DOHH2 (cell line): Measurements from ENCODE around the gene ANO10.

Experiments used
- H3F3A ChIP-seq: fragments of 200-600 bp; sonication (generic), shearing (Covaris generic); 2 replicates; pipeline ENCODE4 v1.6.0; 2016; ENCODE audit warnings: antibody characterized with exemption, mild to moderate bottlenecking; ENCODE audit not compliant: control insufficient read depth, insufficient read depth
- H3K27ac ChIP-seq: fragments of 200-600 bp; sonication (generic); 2 replicates; pipeline ENCODE4 v1.5.1; 2014; ENCODE audit warnings: low read depth, mild to moderate bottlenecking, low read length, moderate library complexity
- H3K27me3 ChIP-seq: fragments of 200-600 bp; sonication (generic); 2 replicates; pipeline ENCODE4 v1.6.1; 2014; ENCODE audit warnings: mild to moderate bottlenecking, low read length, mixed read lengths; ENCODE audit not compliant: control insufficient read depth
- H3K36me3 ChIP-seq: fragments of 200-600 bp; sonication (generic); 2 replicates; pipeline ENCODE4 v1.6.1; 2014; ENCODE audit warnings: mild to moderate bottlenecking, low read length, moderate library complexity, mixed read lengths; ENCODE audit not compliant: control insufficient read depth
- H3K4me1 ChIP-seq: fragments of 200-600 bp; sonication (generic); 2 replicates; pipeline ENCODE4 v1.6.1; 2014; ENCODE audit warnings: mild to moderate bottlenecking, low read length, mixed read lengths; ENCODE audit not compliant: control insufficient read depth
- H3K4me2 ChIP-seq: fragments of 200-600 bp; sonication (generic); 2 replicates; pipeline ENCODE4 v1.6.0; 2014; ENCODE audit warnings: mild to moderate bottlenecking, low read length, moderate library complexity
- H3K4me3 ChIP-seq: fragments of 200-600 bp; sonication (generic); 2 replicates; pipeline ENCODE4 v1.5.1; 2014; ENCODE audit warnings: mild to moderate bottlenecking, low read length, mixed read lengths
- H3K79me2 ChIP-seq: fragments of 200-600 bp; sonication (generic); 2 replicates; pipeline ENCODE4 v1.6.1; 2014; ENCODE audit warnings: mild to moderate bottlenecking, low read length, mixed read lengths; ENCODE audit not compliant: control insufficient read depth
- H3K9me2 ChIP-seq: fragments of 200-600 bp; sonication (generic); replicated peaks from 2 replicates; pipeline ENCODE4 v1.6.1; 2014; ENCODE audit warnings: mild to moderate bottlenecking, low read length, mixed read lengths; ENCODE audit not compliant: control insufficient read depth
- H3K9me3 ChIP-seq: fragments of 200-600 bp; sonication (generic); 2 replicates; pipeline ENCODE4 v1.6.1; 2014; ENCODE audit warnings: antibody characterized with exemption, low read length, mixed read lengths; ENCODE audit not compliant: control insufficient read depth, insufficient read depth
- H4K20me1 ChIP-seq: fragments of 200-600 bp; sonication (generic); 2 replicates; pipeline ENCODE4 v1.6.0; 2014; ENCODE audit warnings: low read depth, mild to moderate bottlenecking, antibody characterized with exemption, low read length, moderate library complexity; ENCODE audit not compliant: control insufficient read depth, insufficient read depth
- EZH2phosphoT487 ChIP-seq: fragments of 200-600 bp; sonication (generic); IDR thresholded peaks from 2 replicates; pipeline ENCODE4 v1.6.1; 2017; ENCODE audit warnings: borderline replicate concordance, mild to moderate bottlenecking, antibody characterized with exemption, low read length, moderate library complexity, mixed read lengths
- TF ChIP-seq, protein P1 (sequence below): fragments of 200-600 bp; sonication (generic); IDR thresholded peaks from one replicate; pipeline ENCODE4 v1.5.1; 2014; ENCODE audit warnings: antibody characterized with exemption, mild to moderate bottlenecking, low read depth, low read length; ENCODE audit not compliant: poor library complexity, severe bottlenecking

ANO10 gene

DNA sequence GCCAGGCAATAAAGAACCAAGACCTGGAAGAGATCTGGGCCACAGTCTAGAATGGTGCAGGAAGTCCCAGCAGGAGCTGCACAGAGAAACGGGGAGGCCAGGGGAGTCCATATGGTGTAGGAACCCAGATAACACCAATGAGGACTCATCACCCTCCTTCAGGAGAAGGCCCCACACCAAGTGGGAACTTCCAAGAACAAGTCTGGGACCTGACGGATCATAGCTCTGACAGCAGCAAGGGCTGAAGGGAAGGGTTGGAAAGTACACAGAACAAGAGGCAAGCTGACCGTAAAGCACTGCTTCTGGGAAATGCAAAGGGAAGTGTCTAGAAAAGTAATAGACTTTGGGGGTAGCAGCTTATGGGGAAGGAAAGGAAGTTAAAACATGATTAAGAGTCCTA, 34.5 kb downstream of the ANO10 start:
- H4K20me1 ChIP-seq: no peaks in the 10 kb centered on the region
- no peaks in the 10 kb centered on the region for H3K79me2 ChIP-seq
- TF ChIP-seq, protein P1, sequence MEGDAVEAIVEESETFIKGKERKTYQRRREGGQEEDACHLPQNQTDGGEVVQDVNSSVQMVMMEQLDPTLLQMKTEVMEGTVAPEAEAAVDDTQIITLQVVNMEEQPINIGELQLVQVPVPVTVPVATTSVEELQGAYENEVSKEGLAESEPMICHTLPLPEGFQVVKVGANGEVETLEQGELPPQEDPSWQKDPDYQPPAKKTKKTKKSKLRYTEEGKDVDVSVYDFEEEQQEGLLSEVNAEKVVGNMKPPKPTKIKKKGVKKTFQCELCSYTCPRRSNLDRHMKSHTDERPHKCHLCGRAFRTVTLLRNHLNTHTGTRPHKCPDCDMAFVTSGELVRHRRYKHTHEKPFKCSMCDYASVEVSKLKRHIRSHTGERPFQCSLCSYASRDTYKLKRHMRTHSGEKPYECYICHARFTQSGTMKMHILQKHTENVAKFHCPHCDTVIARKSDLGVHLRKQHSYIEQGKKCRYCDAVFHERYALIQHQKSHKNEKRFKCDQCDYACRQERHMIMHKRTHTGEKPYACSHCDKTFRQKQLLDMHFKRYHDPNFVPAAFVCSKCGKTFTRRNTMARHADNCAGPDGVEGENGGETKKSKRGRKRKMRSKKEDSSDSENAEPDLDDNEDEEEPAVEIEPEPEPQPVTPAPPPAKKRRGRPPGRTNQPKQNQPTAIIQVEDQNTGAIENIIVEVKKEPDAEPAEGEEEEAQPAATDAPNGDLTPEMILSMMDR: no peak
- TF ChIP-seq EZH2phosphoT487: no peak
- no peak overlapping the region for H3K27ac ChIP-seq
- no peaks in the 10 kb centered on the region for H3K27me3 ChIP-seq
- H3K4me2 ChIP-seq: no peak overlapping the region
- no peaks in the 10 kb centered on the region for H3K4me1 ChIP-seq
- no peaks in the 10 kb centered on the region for H3K36me3 ChIP-seq
- no peaks in the 10 kb centered on the region for H3K9me3 ChIP-seq
- H3K9me2 ChIP-seq: no peaks in the 10 kb centered on the region
- H3F3A ChIP-seq: no peaks in the 10 kb centered on the region
- no peak overlapping the region for H3K4me3 ChIP-seq

DNA sequence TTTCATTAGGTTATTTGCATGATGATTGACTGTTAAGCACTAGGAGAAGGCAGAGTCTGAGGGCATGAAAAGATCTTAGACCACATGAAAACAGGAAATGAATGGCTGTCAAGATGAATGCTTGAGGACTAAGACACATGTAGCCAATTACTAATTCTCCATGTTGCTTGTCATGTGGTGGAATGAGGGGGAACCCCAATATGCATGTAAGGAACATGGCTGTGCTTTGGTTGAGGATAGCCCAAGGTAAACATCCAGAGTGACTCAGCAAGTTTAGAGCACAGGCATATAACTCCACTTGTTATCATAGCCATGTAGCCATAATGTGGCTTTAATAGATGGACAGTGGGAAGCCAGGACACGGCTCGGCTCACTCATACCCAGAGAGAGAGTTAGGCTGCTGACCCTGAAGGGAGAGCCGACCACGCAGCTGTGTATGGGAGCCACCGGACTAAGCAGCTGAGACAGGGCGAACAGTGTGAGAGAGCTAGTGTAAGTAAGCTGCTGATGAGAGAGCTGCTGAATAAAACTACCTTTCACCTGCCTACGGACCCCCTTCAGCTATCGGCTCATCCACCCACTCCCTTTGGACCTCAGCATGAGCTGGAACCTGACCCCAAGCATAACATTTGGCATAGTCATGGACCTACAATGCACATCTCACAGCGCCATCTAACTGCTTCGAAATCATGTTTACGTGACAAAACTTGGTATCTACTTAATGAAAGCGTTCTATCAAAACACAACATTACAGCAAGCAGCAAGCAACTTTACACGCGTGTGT, 37.6 kb downstream of the ANO10 start:
- Histone ChIP-seq H3K9me3 (no peaks in the 10 kb centered on the region), H3K27me3 (no peaks in the 10 kb centered on the region), H3K4me3 (no peak overlapping the region), H3K4me2 (no peak overlapping the region), H3F3A (no peaks in the 10 kb centered on the region), H4K20me1 (no peaks in the 10 kb centered on the region), H3K4me1 (no peaks in the 10 kb centered on the region), H3K27ac (no peak overlapping the region), H3K36me3 (no peaks in the 10 kb centered on the region), H3K79me2 (no peaks in the 10 kb centered on the region), H3K9me2 (no peaks in the 10 kb centered on the region)
- TF ChIP-seq, protein P1: no peak
- no peak for TF ChIP-seq EZH2phosphoT487

DNA sequence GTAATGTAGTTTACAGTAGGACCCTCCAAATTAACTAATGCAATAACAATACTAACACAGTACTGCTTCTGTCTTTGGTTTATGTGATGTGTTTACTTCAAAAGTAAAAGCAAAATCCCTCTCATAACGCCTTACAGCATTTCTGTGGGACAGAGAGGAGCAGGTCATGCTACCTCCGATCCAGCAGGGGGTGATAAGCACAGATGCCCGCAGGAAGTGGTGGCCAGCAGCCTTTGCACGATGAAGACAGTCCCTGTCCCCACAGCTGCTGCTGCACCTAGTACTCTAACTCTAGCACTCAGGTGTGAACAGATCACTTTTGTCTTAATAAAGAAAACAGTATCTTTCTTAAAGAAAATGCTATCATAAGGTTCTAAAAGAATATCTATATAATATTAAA, 38.3 kb downstream of the ANO10 start:
- Histone ChIP-seq H3K27me3 (no peaks in the 10 kb centered on the region), H3K27ac (no peak overlapping the region), H3K4me3 (no peak overlapping the region), H3K79me2 (no peaks in the 10 kb centered on the region), H3K4me1 (no peaks in the 10 kb centered on the region), H4K20me1 (no peaks in the 10 kb centered on the region), H3K4me2 (no peak overlapping the region), H3K9me3 (no peaks in the 10 kb centered on the region), H3K36me3 (no peaks in the 10 kb centered on the region), H3F3A (no peaks in the 10 kb centered on the region), H3K9me2 (no peaks in the 10 kb centered on the region)
- TF ChIP-seq, protein P1: no peak
- TF ChIP-seq EZH2phosphoT487: no peak
